Measurements from ENCODE around the gene OPRM1. TPM values are rescaled to one million over a fixed set of nuclear protein-coding genes. Genes with fewer than 3 reads are reported as not detected.

The OPRM1 gene
- total and polyA plus RNA-seq, 2 of the 8 experiments (the other 6 are each of a cell fraction or from before 2014, with no cell fraction given) = not detected

DNA sequence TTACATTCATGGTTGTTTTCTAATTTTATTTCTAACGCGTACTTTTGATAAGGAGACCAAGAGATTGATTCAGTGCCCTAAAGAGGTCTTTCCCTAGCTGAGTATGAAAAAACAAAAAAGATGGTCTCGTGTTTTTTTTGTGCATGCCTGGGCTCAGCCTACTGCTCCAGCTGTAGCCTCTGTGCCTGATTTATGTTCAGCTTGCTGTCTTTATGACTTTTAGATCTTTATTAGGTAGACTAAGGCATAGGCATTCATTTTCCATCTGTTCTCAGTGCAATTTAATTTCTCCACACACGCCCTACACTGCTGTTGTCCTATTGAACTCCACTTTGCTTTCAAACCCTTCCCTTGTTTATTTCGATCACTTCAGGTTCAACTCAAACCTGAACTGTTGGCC, 56.5 kb downstream of the OPRM1 start:
- POLR2A ChIA-PET (ENCODE audit: partially characterized antibody) = no interaction called here
- Histone ChIP-seq H4K5ac (ENCODE audit: insufficient read length, low read depth, low read length) (no peak overlapping the region), H3K79me1 (ENCODE audit: low read depth, low read length) (no peaks in the 10 kb centered on the region), H3K27ac (ENCODE audit: low read depth, low read length) (no peak overlapping the region), H3K4me1 (replicated peaks in 1 of 4; ENCODE audit: control insufficient read depth in 3 of 4, insufficient read depth in 4 of 4, low read length in 3 of 4) (no peaks in the 10 kb centered on the region), H2BK15ac (ENCODE audit: low read length) (no peak overlapping the region), H3K4me3 (ENCODE audit: extremely low read depth in 1 of 4, insufficient read depth in 2 of 4, low read depth in 3 of 4, low read length in 4 of 4) (no peak overlapping the region), H3K36me3 (ENCODE audit: control insufficient read depth in 2 of 4, insufficient read depth in 4 of 4, low read length in 3 of 4) (no peaks in the 10 kb centered on the region), H3K23me2 (ENCODE audit: low read depth, low read length) (no peaks in the 10 kb centered on the region), H2BK5ac (ENCODE audit: low read depth, low read length) (no peak overlapping the region), H3K27me3 (replicated peaks in 1 of 4; ENCODE audit: control insufficient read depth in 3 of 4, extremely low read depth in 1 of 4, insufficient read depth in 3 of 4, low read length in 3 of 4) (no peaks in the 10 kb centered on the region), H3K4me2 (ENCODE audit: insufficient read depth in 1 of 2, low read depth in 2 of 2, low read length in 2 of 2) (no peak overlapping the region), H3K79me2 (ENCODE audit: control insufficient read depth in 1 of 2, insufficient read depth in 2 of 2, low read length in 2 of 2) (no peaks in the 10 kb centered on the region), H3K9ac (replicated peaks in 1 of 4; ENCODE audit: extremely low read depth in 1 of 4, low read depth in 3 of 4, low read length in 3 of 4) (no peak overlapping the region), H2AK5ac (ENCODE audit: low read depth, low read length) (no peak overlapping the region), H3K14ac (ENCODE audit: insufficient read length) (no peak overlapping the region), H2BK12ac (ENCODE audit: low read depth, low read length) (no peak overlapping the region), H4K91ac (replicated peaks; ENCODE audit: insufficient read length, low read length) (no peak overlapping the region), H4K20me1 (replicated peaks in 1 of 2; ENCODE audit: control insufficient read depth in 1 of 2, insufficient read depth in 2 of 2, low read length in 2 of 2) (no peaks in the 10 kb centered on the region), H2AFZ (ENCODE audit: low read length) (no peak overlapping the region), H3K9me3 (ENCODE audit: insufficient read depth in 2 of 2, low read depth in 1 of 2, low read length in 1 of 2) (no peaks in the 10 kb centered on the region), H3K23ac (ENCODE audit: insufficient read length) (no peak overlapping the region), H3K18ac (ENCODE audit: extremely low read depth, low read length) (no peak overlapping the region), H2BK20ac (ENCODE audit: low read length) (no peak overlapping the region), H3K56ac (replicated peaks; ENCODE audit: insufficient read length, low read depth, low read length) (no peak overlapping the region), H4K8ac (ENCODE audit: extremely low read depth, insufficient read depth, low read length) (no peak overlapping the region), H3K4ac (replicated peaks; ENCODE audit: insufficient read length, low read depth, low read length) (no peak overlapping the region), H2BK120ac (replicated peaks; ENCODE audit: low read depth, low read length) (no peak overlapping the region)
- DNase-seq (ENCODE audit: low read depth in 1 of 2, low spot score in 2 of 2) = no peak
- no peak for FAIRE-seq
- CTCF ChIA-PET (ENCODE audit: partially characterized antibody) = no interaction called here
- WGBS, 2 experiments (ENCODE audit: extremely low coverage in 1 of 2, insufficient coverage in 1 of 2, insufficient read length in 1 of 2, insufficient replicate concordance in 2 of 2, low coverage in 1 of 2, low lambda C conversion rate in 2 of 2, missing lambda C conversion rate in 1 of 2) = 84% methylated on average over 5 of the region's 5 CpGs; no CpG with 5 or more reads in 1 of the 2 experiments
- no peak for TF ChIP-seq CHD2 (IDR thresholded peaks at IDR 0.05; ENCODE audit: low read length)
- no peak for TF ChIP-seq ASH2L (IDR thresholded peaks at IDR 0.05; ENCODE audit: low read length)
- TF ChIP-seq POU5F1 (IDR thresholded peaks at IDR 0.05; ENCODE audit: low read depth, low read length) = no peak
- no peak for TF ChIP-seq MAFK (IDR thresholded peaks at IDR 0.05; ENCODE audit: low read depth, low read length)
- TF ChIP-seq CBX8 (IDR thresholded peaks at IDR 0.05; ENCODE audit: borderline replicate concordance, low read depth, low read length) = no peak
- TF ChIP-seq PHF8 (conservative IDR thresholded peaks at IDR 0.05; ENCODE audit: low read depth, low read length) = no peak
- no peak for TF ChIP-seq TCF12 (IDR thresholded peaks at IDR 0.05; ENCODE audit: low read depth, low read length)
- TF ChIP-seq, protein P1, sequence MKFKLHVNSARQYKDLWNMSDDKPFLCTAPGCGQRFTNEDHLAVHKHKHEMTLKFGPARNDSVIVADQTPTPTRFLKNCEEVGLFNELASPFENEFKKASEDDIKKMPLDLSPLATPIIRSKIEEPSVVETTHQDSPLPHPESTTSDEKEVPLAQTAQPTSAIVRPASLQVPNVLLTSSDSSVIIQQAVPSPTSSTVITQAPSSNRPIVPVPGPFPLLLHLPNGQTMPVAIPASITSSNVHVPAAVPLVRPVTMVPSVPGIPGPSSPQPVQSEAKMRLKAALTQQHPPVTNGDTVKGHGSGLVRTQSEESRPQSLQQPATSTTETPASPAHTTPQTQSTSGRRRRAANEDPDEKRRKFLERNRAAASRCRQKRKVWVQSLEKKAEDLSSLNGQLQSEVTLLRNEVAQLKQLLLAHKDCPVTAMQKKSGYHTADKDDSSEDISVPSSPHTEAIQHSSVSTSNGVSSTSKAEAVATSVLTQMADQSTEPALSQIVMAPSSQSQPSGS (IDR thresholded peaks at IDR 0.05; ENCODE audit: low read length) = no peak
- no peak for TF ChIP-seq SIN3A (conservative IDR thresholded peaks at IDR 0.05 in 1 of 2, IDR thresholded peaks at IDR 0.05 in 1 of 2; ENCODE audit: low read depth in 1 of 2, low read length in 2 of 2)
- TF ChIP-seq RBBP5 (IDR thresholded peaks at IDR 0.05; ENCODE audit: borderline replicate concordance, low read depth, low read length) = no peak
- TF ChIP-seq SIRT6 (IDR thresholded peaks at IDR 0.05; ENCODE audit: low read length) = no peak
- TF ChIP-seq GABPA (IDR thresholded peaks at IDR 0.05; ENCODE audit: borderline replicate concordance, insufficient read depth, low read length) = no peak
- TF ChIP-seq CBX5 (IDR thresholded peaks at IDR 0.05; ENCODE audit: low read depth, low read length) = no peak
- TF ChIP-seq JUND (IDR thresholded peaks at IDR 0.05; ENCODE audit: low read length) = no peak

Data from H1 (cell line).